ENCODE measurements around the gene ZNF516. TPM values are rescaled to one million over a fixed set of nuclear protein-coding genes. Genes with fewer than 3 reads are reported as not detected.

ZNF516 gene
- total and polyA plus RNA-seq, 2 experiments from 2014 or later, result 18.2 to 29.2 TPM

DNA sequence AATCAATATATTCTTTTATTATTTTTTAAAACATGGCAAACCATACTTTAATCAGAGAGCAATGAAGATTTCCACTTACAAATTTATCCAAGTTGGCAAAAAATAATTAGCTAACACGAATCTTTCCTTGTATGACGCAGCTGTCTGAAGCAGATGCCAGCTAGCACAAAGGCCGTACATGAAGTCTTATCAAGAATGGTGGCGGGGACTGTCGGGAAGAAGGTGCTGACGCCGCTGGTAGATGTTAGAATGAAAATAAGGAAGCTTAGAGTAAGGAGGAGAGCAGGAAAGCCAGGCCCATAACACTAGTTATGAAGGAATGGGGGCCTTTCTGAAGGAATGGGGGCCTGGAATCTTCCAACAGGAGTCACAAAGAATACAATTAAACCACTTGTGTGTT, 96.7 kb downstream of the ZNF516 start:
- H4K20me1 ChIP-seq (ENCODE audit: insufficient read depth, poor library complexity, severe bottlenecking), result peaks cover 68% of the 10 kb centered on the region
- WGBS (ENCODE audit: low lambda C conversion rate, missing lambda C conversion rate), result 90% methylated on average over 7 of the region's 7 CpGs

DNA sequence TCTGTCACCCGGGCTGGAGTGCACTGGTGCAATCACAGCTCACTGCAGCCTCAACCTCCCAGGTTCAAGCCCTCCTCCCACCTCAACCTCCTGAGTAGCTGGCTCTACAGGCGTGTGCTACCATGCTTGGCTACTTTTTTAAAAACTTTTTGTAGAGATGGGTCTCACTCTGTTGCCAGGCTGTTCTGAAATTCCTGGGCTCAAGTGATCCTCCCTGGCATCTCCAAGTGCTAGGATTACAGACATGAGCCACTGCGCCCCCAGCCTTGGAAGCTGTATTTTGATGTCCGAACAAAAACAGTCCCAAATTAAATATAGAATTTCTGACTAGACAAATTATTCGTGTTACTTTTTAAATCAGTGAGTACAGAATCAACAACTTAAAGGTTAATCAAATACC, 97.4 kb downstream of the ZNF516 start:
- Histone ChIP-seq H3K79me2 (peaks cover 63% of the 10 kb centered on the region), H3K4me2 (no peak overlapping the region), H3K4me3 (no peak overlapping the region), H3K27ac (no peak overlapping the region), H3K9me2 (replicated peaks; ENCODE audit: insufficient read depth) (no peaks in the 10 kb centered on the region), H3K36me3 (replicated peaks; ENCODE audit: insufficient read depth, low read depth) (no peaks in the 10 kb centered on the region), H2AFZ (no peak overlapping the region), H3K9me3 (ENCODE audit: low read depth) (no peaks in the 10 kb centered on the region), H3K27me3 (no peaks in the 10 kb centered on the region), H4K20me1 (ENCODE audit: insufficient read depth, poor library complexity, severe bottlenecking) (peaks cover 61% of the 10 kb centered on the region), H3K4me1 (ENCODE audit: insufficient read depth) (peaks cover 12% of the 10 kb centered on the region)
- TF ChIP-seq EZH2 (IDR thresholded peaks at IDR 0.05; ENCODE audit: borderline replicate concordance) (no peak), EZH2phosphoT487 (IDR thresholded peaks at IDR 0.05; ENCODE audit: low read depth, severe bottlenecking, unreplicated experiment) (no peak), CTCF (IDR thresholded peaks at IDR 0.05; ENCODE audit: poor library complexity) (no peak)
- no peak for DNase-seq (ENCODE audit: low spot score)
- WGBS (ENCODE audit: low lambda C conversion rate, missing lambda C conversion rate), result 89% methylated on average over 5 of the region's 5 CpGs

More for the DNA sequence above, 96.7 kb downstream of the ZNF516 start:
- H3K27ac ChIP-seq, result no peak overlapping the region
- no peak overlapping the region for H2AFZ ChIP-seq
- no peaks in the 10 kb centered on the region for H3K36me3 ChIP-seq (replicated peaks; ENCODE audit: insufficient read depth, low read depth)
- no peaks in the 10 kb centered on the region for H3K27me3 ChIP-seq
- H3K4me1 ChIP-seq (ENCODE audit: insufficient read depth), result peaks cover 12% of the 10 kb centered on the region
- no peak overlapping the region for H3K4me2 ChIP-seq
- H3K4me3 ChIP-seq, result no peak overlapping the region
- TF ChIP-seq EZH2phosphoT487 (IDR thresholded peaks at IDR 0.05; ENCODE audit: low read depth, severe bottlenecking, unreplicated experiment), result no peak
- no peak for TF ChIP-seq CTCF (IDR thresholded peaks at IDR 0.05; ENCODE audit: poor library complexity)
- no peak for TF ChIP-seq EZH2 (IDR thresholded peaks at IDR 0.05; ENCODE audit: borderline replicate concordance)
- no peaks in the 10 kb centered on the region for H3K9me2 ChIP-seq (replicated peaks; ENCODE audit: insufficient read depth)
- H3K9me3 ChIP-seq (ENCODE audit: low read depth), result no peaks in the 10 kb centered on the region
- peaks cover 70% of the 10 kb centered on the region for H3K79me2 ChIP-seq
- DNase-seq (ENCODE audit: low spot score), result no peak

DNA sequence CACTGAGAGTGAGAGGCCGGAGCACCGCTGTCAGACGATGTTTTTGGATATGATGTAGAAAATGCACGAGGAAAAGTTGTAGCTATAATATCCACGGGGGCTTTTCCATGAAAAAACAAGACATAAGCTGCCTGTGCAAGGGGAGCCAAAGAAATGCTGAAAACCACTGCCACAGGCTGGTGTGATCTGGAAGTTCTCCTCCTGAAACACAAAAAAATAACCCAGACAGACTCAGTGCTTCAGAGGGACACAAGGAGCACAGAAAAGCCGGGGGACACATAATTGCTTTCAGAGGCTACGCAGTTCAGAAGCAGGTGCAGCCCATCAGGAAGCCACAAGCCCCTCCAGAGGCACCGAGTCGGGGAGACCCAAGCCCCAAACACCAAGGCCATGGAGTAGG, 98.2 kb downstream of the ZNF516 start:
- TF ChIP-seq EZH2 (IDR thresholded peaks at IDR 0.05; ENCODE audit: borderline replicate concordance) (no peak), CTCF (IDR thresholded peaks at IDR 0.05; ENCODE audit: poor library complexity) (peak; percentile 12)
- no peaks in the 10 kb centered on the region for H3K9me2 ChIP-seq (replicated peaks; ENCODE audit: insufficient read depth)
- 93% methylated on average over 9 of the region's 9 CpGs for WGBS (ENCODE audit: low lambda C conversion rate, missing lambda C conversion rate)
- H3K4me1 ChIP-seq (ENCODE audit: insufficient read depth), result peaks cover 12% of the 10 kb centered on the region
- peaks cover 61% of the 10 kb centered on the region for H3K79me2 ChIP-seq
- H3K27ac ChIP-seq, result no peak overlapping the region
- H2AFZ ChIP-seq, result no peak overlapping the region
- H3K36me3 ChIP-seq (replicated peaks; ENCODE audit: insufficient read depth, low read depth), result no peaks in the 10 kb centered on the region
- H3K4me2 ChIP-seq, result no peak overlapping the region
- H3K27me3 ChIP-seq, result no peaks in the 10 kb centered on the region
- no peak overlapping the region for H3K4me3 ChIP-seq
- H3K9me3 ChIP-seq (ENCODE audit: low read depth), result no peaks in the 10 kb centered on the region
- DNase-seq (ENCODE audit: low spot score), result no peak
- H4K20me1 ChIP-seq (ENCODE audit: insufficient read depth, poor library complexity, severe bottlenecking), result peaks cover 62% of the 10 kb centered on the region

DNA sequence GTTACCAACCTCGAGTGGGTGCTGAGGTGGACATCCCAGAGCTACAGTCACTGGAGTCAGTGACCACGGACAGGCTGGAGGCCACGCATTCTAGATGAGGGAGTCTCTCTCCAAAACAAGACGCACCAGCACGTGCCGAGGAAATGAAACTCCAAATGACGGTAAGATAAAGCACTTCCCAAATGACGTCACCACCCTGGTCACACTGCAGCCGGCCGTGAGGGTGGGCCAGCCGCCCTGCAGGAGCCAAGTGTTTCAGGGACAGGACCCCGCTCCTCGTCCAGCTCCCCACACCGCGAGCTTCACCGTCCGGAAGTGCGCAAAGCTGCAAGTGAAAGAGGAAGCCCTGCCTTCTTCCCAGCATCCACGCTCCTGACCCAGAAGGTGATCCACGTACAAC, 99.4 kb downstream of the ZNF516 start:
- Histone ChIP-seq H3K9me3 (ENCODE audit: low read depth) (no peaks in the 10 kb centered on the region), H3K27ac (no peak overlapping the region), H3K27me3 (no peaks in the 10 kb centered on the region), H3K4me3 (no peak overlapping the region), H3K79me2 (peaks cover 63% of the 10 kb centered on the region), H4K20me1 (ENCODE audit: insufficient read depth, poor library complexity, severe bottlenecking) (peaks cover 63% of the 10 kb centered on the region), H3K9me2 (replicated peaks; ENCODE audit: insufficient read depth) (no peaks in the 10 kb centered on the region), H3K4me2 (no peak overlapping the region), H3K36me3 (replicated peaks; ENCODE audit: insufficient read depth, low read depth) (no peaks in the 10 kb centered on the region), H3K4me1 (ENCODE audit: insufficient read depth) (peaks cover 12% of the 10 kb centered on the region), H2AFZ (no peak overlapping the region)
- WGBS (ENCODE audit: low lambda C conversion rate, missing lambda C conversion rate), result 93% methylated on average over 20 of the region's 20 CpGs
- DNase-seq (ENCODE audit: low spot score), result no peak
- TF ChIP-seq CTCF (IDR thresholded peaks at IDR 0.05; ENCODE audit: poor library complexity), result no peak
- no peak for TF ChIP-seq EZH2 (IDR thresholded peaks at IDR 0.05; ENCODE audit: borderline replicate concordance)
- TF ChIP-seq EZH2phosphoT487 (IDR thresholded peaks at IDR 0.05; ENCODE audit: low read depth, severe bottlenecking, unreplicated experiment), result no peak

Measured in hepatocyte (in vitro differentiated cells).